Suprapubic skin (tissue), 4 donors: ENCODE data around the gene FAM170A. TPM values are rescaled to one million over a fixed set of nuclear protein-coding genes. Genes with fewer than 3 reads are reported as not detected.

Experiments used
- DNase-seq, 2 donors: peaks; one replicate each; pipeline ENCODE4 v3.0.0-alpha.2; 2019; ENCODE audit warnings: low spot score in 2 of 2
- H3K27ac ChIP-seq: fragments of 200-600 bp; sonication (generic); one replicate; pipeline ENCODE4 v1.5.1; 2019
- H3K27me3 ChIP-seq: fragments of 200-600 bp; sonication (generic); one replicate; pipeline ENCODE4 v1.5.1; 2019
- H3K36me3 ChIP-seq: fragments of 200-600 bp; sonication (generic); one replicate; pipeline ENCODE4 v1.5.1; 2019
- H3K4me1 ChIP-seq: fragments of 200-600 bp; sonication (generic); one replicate; pipeline ENCODE4 v1.5.1; 2019
- H3K4me3 ChIP-seq: fragments of 200-600 bp; sonication (generic); one replicate; pipeline ENCODE4 v1.5.1; 2019; ENCODE audit warnings: mild to moderate bottlenecking
- H3K9me3 ChIP-seq: fragments of 200-600 bp; sonication (generic); one replicate; pipeline ENCODE4 v1.5.1; 2019
- CTCF ChIP-seq, 2 donors: fragments of 200-600 bp in 1 of 2; fragments of 450-650 bp in 1 of 2; sonication (generic) in 1 of 2; IDR thresholded peaks; one replicate each; pipeline ENCODE4 v1.5.1; 2016 to 2019; ENCODE audit warnings: antibody characterized with exemption in 2 of 2, mild to moderate bottlenecking in 1 of 2, moderate library complexity in 1 of 2
- EP300 ChIP-seq: sonication (generic); formaldehyde crosslinking; IDR thresholded peaks from one replicate; pipeline ENCODE4 v1.6.1; 2017; ENCODE audit warnings: antibody characterized with exemption
- POLR2A ChIP-seq, 2 donors: fragments of 450-650 bp; IDR thresholded peaks; one replicate each; pipeline ENCODE4 v1.6.1; 2017; ENCODE audit warnings: antibody characterized with exemption in 2 of 2, mild to moderate bottlenecking in 2 of 2, moderate library complexity in 2 of 2
- POLR2AphosphoS5 ChIP-seq, 3 donors: sonication (generic); formaldehyde crosslinking; IDR thresholded peaks; one replicate each; pipeline ENCODE4 v1.6.1; 2017; ENCODE audit warnings: antibody characterized with exemption in 3 of 3
- WGBS: methylation state at CpG from one replicate; pipeline ENCODE4 v1.1.5; 2018; 5-methylcytosine and 5-hydroxymethylcytosine counted together
- total RNA-seq, 4 donors: library from RNA; depleted of rRNA; stranded (reverse); fragments of >200 nt; gene quantifications; one replicate each; pipeline ENCODE4 v1.1.0, GENCODE V29; 2016

Gene FAM170A
- total RNA-seq, 4 donors from 2014 or later: 0.68 TPM; not detected in 3

- no peak for TF ChIP-seq EP300
- no peak for TF ChIP-seq POLR2AphosphoS5 (IDR thresholded peaks at IDR 0.05)
- TF ChIP-seq CTCF (IDR thresholded peaks at IDR 0.05): no peak
- no peak for TF ChIP-seq POLR2A (IDR thresholded peaks at IDR 0.05)
- Histone ChIP-seq H3K9me3 (no peaks in the 10 kb centered on the region), H3K27me3 (no peaks in the 10 kb centered on the region), H3K27ac (no peak overlapping the region), H3K36me3 (no peaks in the 10 kb centered on the region), H3K4me3 (no peak overlapping the region), H3K4me1 (no peaks in the 10 kb centered on the region)
- DNase-seq: no peak
These were observed 22.1 kb downstream of the FAM170A start for GRCh38 chr5:119651486-119651885.

GRCh38 chr5:119655061-119655460 is 25.7 kb downstream of the FAM170A start:
- Histone ChIP-seq H3K27me3 (no peaks in the 10 kb centered on the region), H3K36me3 (no peaks in the 10 kb centered on the region), H3K4me1 (no peaks in the 10 kb centered on the region), H3K4me3 (no peak overlapping the region), H3K9me3 (no peaks in the 10 kb centered on the region), H3K27ac (no peak overlapping the region)
- no peak for DNase-seq
- 85% methylated on average over 2 of the region's 2 CpGs for WGBS
- TF ChIP-seq EP300: no peak
- no peak for TF ChIP-seq POLR2A (IDR thresholded peaks at IDR 0.05)
- TF ChIP-seq CTCF (IDR thresholded peaks at IDR 0.05): no peak
- no peak for TF ChIP-seq POLR2AphosphoS5 (IDR thresholded peaks at IDR 0.05)

DNA sequence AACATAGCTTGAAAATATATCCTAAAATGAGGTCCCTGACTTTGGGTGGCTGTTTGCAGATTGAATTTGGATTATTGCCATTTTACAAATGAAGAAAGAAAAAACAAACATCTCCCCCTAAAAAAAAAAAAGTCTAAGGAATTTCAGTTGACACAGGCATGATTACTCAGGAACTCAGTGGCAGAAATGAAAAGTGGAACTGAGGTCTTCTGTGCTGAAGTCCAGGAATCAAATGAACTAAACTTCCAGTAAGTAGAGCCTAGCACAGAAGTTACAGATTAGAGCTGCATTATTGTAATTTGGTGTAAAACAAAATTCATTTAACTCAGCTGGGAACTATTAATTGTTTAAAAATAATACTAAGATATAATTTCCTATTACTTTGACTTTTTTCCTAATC is 26.7 kb downstream of the FAM170A start:
- H3K4me3 ChIP-seq: no peak overlapping the region
- no peaks in the 10 kb centered on the region for H3K9me3 ChIP-seq
- no peak overlapping the region for H3K27ac ChIP-seq
- H3K27me3 ChIP-seq: no peaks in the 10 kb centered on the region
- no peaks in the 10 kb centered on the region for H3K36me3 ChIP-seq
- no peak for DNase-seq
- no peaks in the 10 kb centered on the region for H3K4me1 ChIP-seq
- TF ChIP-seq CTCF (IDR thresholded peaks at IDR 0.05) (no peak), POLR2AphosphoS5 (IDR thresholded peaks at IDR 0.05) (no peak), POLR2A (IDR thresholded peaks at IDR 0.05) (no peak), EP300 (no peak)

- Histone ChIP-seq H3K36me3 (no peaks in the 10 kb centered on the region), H3K27me3 (no peaks in the 10 kb centered on the region), H3K9me3 (peaks cover 4% of the 10 kb centered on the region), H3K4me1 (no peaks in the 10 kb centered on the region), H3K4me3 (no peak overlapping the region), H3K27ac (no peak overlapping the region)
- no peak for TF ChIP-seq POLR2A (IDR thresholded peaks at IDR 0.05)
- TF ChIP-seq POLR2AphosphoS5 (IDR thresholded peaks at IDR 0.05): no peak
- TF ChIP-seq EP300: no peak
- no peak for TF ChIP-seq CTCF (IDR thresholded peaks at IDR 0.05)
- no peak for DNase-seq
These were observed 37.2 kb downstream of the FAM170A start for GRCh38 chr5:119666542-119666941.

GRCh38 chr5:119678351-119679028 is 49.1 kb downstream of the FAM170A start:
- Histone ChIP-seq H3K36me3 (no peaks in the 10 kb centered on the region), H3K9me3 (no peaks in the 10 kb centered on the region), H3K4me3 (no peak overlapping the region), H3K4me1 (no peaks in the 10 kb centered on the region), H3K27me3 (no peaks in the 10 kb centered on the region), H3K27ac (no peak overlapping the region)
- DNase-seq: no peak
- no peak for TF ChIP-seq POLR2A (IDR thresholded peaks at IDR 0.05)
- no peak for TF ChIP-seq POLR2AphosphoS5 (IDR thresholded peaks at IDR 0.05)
- no peak for TF ChIP-seq EP300
- no peak for TF ChIP-seq CTCF (IDR thresholded peaks at IDR 0.05)
- WGBS: 62% methylated on average over 8 of the region's 8 CpGs
